ENCODE measurements around the gene IL17RA. TPM values are rescaled to one million over a fixed set of nuclear protein-coding genes. Genes with fewer than 3 reads are reported as not detected.
A peak's percentile ranks its signal among the peaks of the same experiment; 100 is the strongest.

Gene IL17RA
- total RNA-seq, 1 donor = 6.2 TPM

DNA sequence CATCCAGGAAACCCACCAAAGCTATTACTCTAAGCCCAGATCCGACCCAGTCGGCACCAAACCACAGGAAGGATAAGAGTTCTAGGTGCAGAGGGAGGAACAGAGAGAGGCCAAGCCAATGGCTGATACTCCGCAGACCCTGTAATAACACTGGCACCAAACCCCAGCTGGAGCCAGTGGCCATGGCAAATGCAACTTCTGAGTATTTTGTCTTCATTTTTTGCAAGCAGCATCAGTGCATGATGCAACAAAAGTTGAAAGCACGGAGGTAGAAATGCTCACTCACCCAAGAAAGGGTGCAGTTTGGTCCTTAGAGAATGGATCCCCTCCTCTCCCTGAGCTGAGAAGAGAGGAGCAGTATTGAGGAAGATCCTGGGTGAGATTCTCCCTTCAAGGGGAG is 33.5 kb downstream of the IL17RA start:
- no peaks in the 10 kb centered on the region for H4K20me1 ChIP-seq (ENCODE audit: insufficient read depth, low read length)
- no peak overlapping the region for H3K4me3 ChIP-seq (ENCODE audit: insufficient read depth, low read length)
- no peak overlapping the region for H3K4me2 ChIP-seq (ENCODE audit: insufficient read depth, low read length)
- no peaks in the 10 kb centered on the region for H3K36me3 ChIP-seq (ENCODE audit: insufficient read depth, low read length)
- no peak overlapping the region for H2AFZ ChIP-seq (ENCODE audit: low read length)
- peak; percentile 74 for DNase-seq (ENCODE audit: insufficient read length, low spot score, missing footprints)
- no peak overlapping the region for H3K27ac ChIP-seq (ENCODE audit: low read depth, low read length)
- no peaks in the 10 kb centered on the region for H3K79me2 ChIP-seq (ENCODE audit: insufficient read depth, low read length)
- TF ChIP-seq, protein P1, sequence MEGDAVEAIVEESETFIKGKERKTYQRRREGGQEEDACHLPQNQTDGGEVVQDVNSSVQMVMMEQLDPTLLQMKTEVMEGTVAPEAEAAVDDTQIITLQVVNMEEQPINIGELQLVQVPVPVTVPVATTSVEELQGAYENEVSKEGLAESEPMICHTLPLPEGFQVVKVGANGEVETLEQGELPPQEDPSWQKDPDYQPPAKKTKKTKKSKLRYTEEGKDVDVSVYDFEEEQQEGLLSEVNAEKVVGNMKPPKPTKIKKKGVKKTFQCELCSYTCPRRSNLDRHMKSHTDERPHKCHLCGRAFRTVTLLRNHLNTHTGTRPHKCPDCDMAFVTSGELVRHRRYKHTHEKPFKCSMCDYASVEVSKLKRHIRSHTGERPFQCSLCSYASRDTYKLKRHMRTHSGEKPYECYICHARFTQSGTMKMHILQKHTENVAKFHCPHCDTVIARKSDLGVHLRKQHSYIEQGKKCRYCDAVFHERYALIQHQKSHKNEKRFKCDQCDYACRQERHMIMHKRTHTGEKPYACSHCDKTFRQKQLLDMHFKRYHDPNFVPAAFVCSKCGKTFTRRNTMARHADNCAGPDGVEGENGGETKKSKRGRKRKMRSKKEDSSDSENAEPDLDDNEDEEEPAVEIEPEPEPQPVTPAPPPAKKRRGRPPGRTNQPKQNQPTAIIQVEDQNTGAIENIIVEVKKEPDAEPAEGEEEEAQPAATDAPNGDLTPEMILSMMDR (IDR thresholded peaks at IDR 0.05; ENCODE audit: extremely low read depth, low read depth, low read length) = no peak
- no peaks in the 10 kb centered on the region for H3K4me1 ChIP-seq (ENCODE audit: insufficient read depth, low read length)
- H3K27me3 ChIP-seq (ENCODE audit: insufficient read depth, low read length) = peaks cover 34% of the 10 kb centered on the region
- H3K9me3 ChIP-seq (ENCODE audit: low read depth, low read length) = no peaks in the 10 kb centered on the region

DNA sequence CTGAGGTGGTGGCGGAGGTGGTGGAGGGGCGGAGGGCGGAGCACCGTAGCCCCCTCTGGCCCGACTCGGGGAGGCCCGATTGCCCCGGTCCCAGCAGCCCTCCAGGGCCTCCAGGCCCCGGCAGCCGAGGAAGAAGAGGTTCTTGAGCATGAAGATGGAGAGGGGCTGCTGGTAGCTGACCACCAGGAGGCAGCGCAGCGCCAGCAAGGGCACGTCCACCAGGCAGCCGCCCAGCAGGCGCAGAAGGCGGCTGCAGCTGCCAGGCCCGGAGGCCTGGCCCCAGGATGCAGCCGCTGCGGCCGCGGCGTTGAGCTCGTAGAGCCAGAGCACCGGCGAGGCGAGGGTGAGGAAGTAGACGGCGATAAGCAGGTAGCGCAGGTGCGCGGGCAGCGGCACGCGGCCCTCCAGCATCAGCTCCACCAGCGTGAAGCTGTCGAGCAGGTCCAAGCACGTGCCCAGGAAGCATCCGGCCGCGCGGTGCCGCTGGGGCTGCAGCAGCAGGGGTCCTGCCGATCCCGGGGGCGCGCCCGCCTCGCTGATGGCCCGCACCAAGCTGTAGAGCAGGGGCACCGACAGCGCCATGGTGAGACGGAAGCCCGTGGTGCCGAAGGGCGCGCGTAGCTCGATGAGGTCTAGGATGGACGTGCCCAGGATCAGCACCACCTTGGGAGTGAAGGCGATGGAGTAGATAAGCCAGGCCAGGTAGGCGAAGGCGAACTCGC is 34.8 kb downstream of the IL17RA start:
- TF ChIP-seq, protein P1 (IDR thresholded peaks at IDR 0.05; ENCODE audit: extremely low read depth, low read depth, low read length) = peak; percentile 5
- no peaks in the 10 kb centered on the region for H3K36me3 ChIP-seq (ENCODE audit: insufficient read depth, low read length)
- DNase-seq (ENCODE audit: insufficient read length, low spot score, missing footprints) = peak; percentile 69
- no peak overlapping the region for H3K4me3 ChIP-seq (ENCODE audit: insufficient read depth, low read length)
- no peaks in the 10 kb centered on the region for H3K4me1 ChIP-seq (ENCODE audit: insufficient read depth, low read length)
- no peaks in the 10 kb centered on the region for H3K9me3 ChIP-seq (ENCODE audit: low read depth, low read length)
- no peak overlapping the region for H2AFZ ChIP-seq (ENCODE audit: low read length)
- H3K27me3 ChIP-seq (ENCODE audit: insufficient read depth, low read length) = peaks cover 37% of the 10 kb centered on the region
- H3K4me2 ChIP-seq (ENCODE audit: insufficient read depth, low read length) = no peak overlapping the region
- H4K20me1 ChIP-seq (ENCODE audit: insufficient read depth, low read length) = no peaks in the 10 kb centered on the region
- no peak overlapping the region for H3K27ac ChIP-seq (ENCODE audit: low read depth, low read length)
- no peaks in the 10 kb centered on the region for H3K79me2 ChIP-seq (ENCODE audit: insufficient read depth, low read length)

DNA sequence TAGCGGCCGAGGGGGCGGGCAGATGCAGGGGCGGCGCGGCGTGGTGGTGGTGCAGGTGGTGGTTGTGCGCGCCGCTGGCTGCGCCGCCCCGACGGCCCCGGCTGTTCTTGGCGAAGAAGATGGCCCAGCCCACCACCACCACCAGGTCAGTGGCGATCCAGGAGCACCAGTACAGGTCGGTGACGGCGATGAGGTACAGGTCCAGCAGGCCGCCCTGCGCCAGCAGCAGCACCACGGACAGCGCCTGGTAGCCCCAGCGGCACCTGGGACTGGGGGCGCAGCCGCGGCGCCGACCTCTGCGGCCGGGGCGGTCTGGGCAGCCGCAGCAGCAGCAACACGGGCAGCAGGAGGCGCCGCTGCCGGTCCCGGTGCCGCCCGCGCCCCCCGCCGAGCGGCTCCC is 35.5 kb downstream of the IL17RA start:
- Histone ChIP-seq H3K9me3 (ENCODE audit: low read depth, low read length) (no peaks in the 10 kb centered on the region), H3K79me2 (ENCODE audit: insufficient read depth, low read length) (no peaks in the 10 kb centered on the region), H2AFZ (ENCODE audit: low read length) (no peak overlapping the region), H3K27ac (ENCODE audit: low read depth, low read length) (no peak overlapping the region), H3K36me3 (ENCODE audit: insufficient read depth, low read length) (no peaks in the 10 kb centered on the region), H3K4me1 (ENCODE audit: insufficient read depth, low read length) (no peaks in the 10 kb centered on the region), H3K27me3 (ENCODE audit: insufficient read depth, low read length) (peaks cover 37% of the 10 kb centered on the region), H3K4me3 (ENCODE audit: insufficient read depth, low read length) (no peak overlapping the region), H3K4me2 (ENCODE audit: insufficient read depth, low read length) (no peak overlapping the region), H4K20me1 (ENCODE audit: insufficient read depth, low read length) (no peaks in the 10 kb centered on the region)
- TF ChIP-seq, protein P1 (IDR thresholded peaks at IDR 0.05; ENCODE audit: extremely low read depth, low read depth, low read length) = no peak
- peak; percentile 95 for DNase-seq (ENCODE audit: insufficient read length, low spot score, missing footprints)

DNA sequence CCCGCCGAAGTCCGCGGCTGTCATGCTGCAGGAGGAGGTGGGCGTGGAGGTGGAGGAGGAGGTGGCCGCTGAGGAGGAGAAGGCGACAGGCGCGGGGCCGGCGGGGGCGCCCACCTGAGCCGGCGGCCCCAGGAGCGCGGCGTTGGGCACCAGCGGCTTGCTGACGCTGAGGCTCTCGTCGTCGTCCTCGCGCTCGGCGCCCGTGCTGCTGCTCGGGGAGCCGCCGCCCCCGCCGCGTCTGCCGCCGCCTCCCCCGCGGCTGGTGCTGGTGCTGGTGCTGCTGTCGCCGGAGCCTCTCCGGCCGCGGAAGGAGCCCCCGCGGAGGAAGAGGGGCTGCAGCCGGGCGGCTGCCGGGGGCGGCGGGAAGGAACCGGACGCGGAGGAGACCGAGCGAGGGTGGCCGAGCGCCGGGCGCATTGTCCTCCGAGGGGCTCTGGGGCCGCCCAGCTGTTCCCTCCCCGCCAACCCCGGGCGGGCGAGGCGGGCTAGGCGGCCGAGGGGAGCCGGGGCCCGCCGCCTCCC is 36.0 kb downstream of the IL17RA start:
- Histone ChIP-seq H3K4me3 (ENCODE audit: insufficient read depth, low read length) (no peak overlapping the region), H3K4me1 (ENCODE audit: insufficient read depth, low read length) (no peaks in the 10 kb centered on the region), H3K9me3 (ENCODE audit: low read depth, low read length) (no peaks in the 10 kb centered on the region), H3K79me2 (ENCODE audit: insufficient read depth, low read length) (no peaks in the 10 kb centered on the region), H2AFZ (ENCODE audit: low read length) (no peak overlapping the region), H3K27ac (ENCODE audit: low read depth, low read length) (no peak overlapping the region), H3K4me2 (ENCODE audit: insufficient read depth, low read length) (no peak overlapping the region), H3K36me3 (ENCODE audit: insufficient read depth, low read length) (no peaks in the 10 kb centered on the region), H3K27me3 (ENCODE audit: insufficient read depth, low read length) (peaks cover 37% of the 10 kb centered on the region), H4K20me1 (ENCODE audit: insufficient read depth, low read length) (no peaks in the 10 kb centered on the region)
- peak; percentile 78 for DNase-seq (ENCODE audit: insufficient read length, low spot score, missing footprints)
- TF ChIP-seq, protein P1 (IDR thresholded peaks at IDR 0.05; ENCODE audit: extremely low read depth, low read depth, low read length) = no peak

Data from osteoblast (primary cell).